Dermis microvascular lymphatic vessel endothelial cell (primary cell): ENCODE measurements around the gene COPB1. TPM values are rescaled to one million over a fixed set of nuclear protein-coding genes. Genes with fewer than 3 reads are reported as not detected.
A peak's percentile ranks its signal among the peaks of the same experiment; 100 is the strongest.

Experiments used
- DNase-seq, 2 donors: peaks; one replicate each; pipeline versions ENCODE4 v3.0.0 to v3.0.0-alpha.2; 2010; ENCODE audit warnings: low read depth in 2 of 2
- total RNA-seq: library from RNA; depleted of rRNA; stranded (reverse); fragments of >200 nt; gene quantifications from 2 replicates; pipeline ENCODE4 v1.2.1, GENCODE V29; 2014

Gene COPB1
- total RNA-seq, 1 donor from 2014 or later: 211 TPM

GRCh38 chr11:14518820-14519219 is 19.2 kb upstream of the COPB1 start:
- DNase-seq: no peak

GRCh38 chr11:14513800-14514199 is 14.2 kb upstream of the COPB1 start:
- DNase-seq: no peak

GRCh38 chr11:14506532-14506931 is 6.9 kb upstream of the COPB1 start:
- DNase-seq: no peak

- DNase-seq: no peak
These were observed 3.4 kb upstream of the COPB1 start for GRCh38 chr11:14503023-14503422.

- no peak for DNase-seq
These were observed 2.4 kb upstream of the COPB1 start for GRCh38 chr11:14502039-14502438.

- peak; percentile 41 to 69 for DNase-seq
These were observed 605 bp upstream of the COPB1 start for GRCh38 chr11:14500181-14500651.

GRCh38 chr11:14499178-14499559 is 442 bp downstream of the COPB1 start:
- DNase-seq: peak; percentile 7 to 55

GRCh38 chr11:14480716-14481115 is 18.9 kb downstream of the COPB1 start:
- DNase-seq: no peak

GRCh38 chr11:14471127-14471526 is 28.5 kb downstream of the COPB1 start:
- no peak for DNase-seq

GRCh38 chr11:14463623-14464022 is 36.0 kb downstream of the COPB1 start:
- no peak for DNase-seq

- no peak for DNase-seq
These were observed 39.5 kb downstream of the COPB1 start for GRCh38 chr11:14460147-14460546.

GRCh38 chr11:14458377-14458776 is 41.2 kb downstream of the COPB1 start:
- no peak for DNase-seq

GRCh38 chr11:14455648-14456430 is 43.8 kb downstream of the COPB1 start:
- DNase-seq: no peak

GRCh38 chr11:14454861-14455632 is 44.6 kb downstream of the COPB1 start:
- DNase-seq: peak in 1 of 2 donors; percentile 42

- DNase-seq: no peak
These were observed 47.8 kb downstream of the COPB1 start for GRCh38 chr11:14451825-14452224.

GRCh38 chr11:14449302-14449714 is 50.3 kb downstream of the COPB1 start:
- DNase-seq: no peak

GRCh38 chr11:14448240-14448639 is 51.4 kb downstream of the COPB1 start:
- no peak for DNase-seq

- peak in 1 of 2 donors; percentile 54 for DNase-seq
These were observed 52.9 kb downstream of the COPB1 start for GRCh38 chr11:14446701-14447169.

GRCh38 chr11:14445542-14446530 is 53.8 kb downstream of the COPB1 start:
- DNase-seq: peak in 1 of 2 donors; percentile 68

- DNase-seq: no peak
These were observed 55.0 kb downstream of the COPB1 start for GRCh38 chr11:14444441-14445189.

GRCh38 chr11:14443638-14444037 is 56.0 kb downstream of the COPB1 start:
- peak in 1 of 2 donors; percentile 24 for DNase-seq
